Neural progenitor cell (in vitro differentiated cells): ENCODE data around the gene KPNA1.

Experiments
- CTCF ChIP-seq: fragments of 200-600 bp; sonication (generic); IDR thresholded peaks from 2 replicates; pipeline ENCODE4 v1.5.1; 2017; ENCODE audit warnings: antibody characterized with exemption, mild to moderate bottlenecking
- EZH2 ChIP-seq: fragments of 200-600 bp; sonication (generic); IDR thresholded peaks from 2 replicates; pipeline ENCODE4 v1.6.1; 2017; ENCODE audit warnings: antibody characterized with exemption, mild to moderate bottlenecking, moderate library complexity
- EZH2phosphoT487 ChIP-seq: fragments of 200-600 bp; sonication (generic); IDR thresholded peaks from 2 replicates; pipeline ENCODE4 v1.6.1; 2017; ENCODE audit warnings: antibody characterized with exemption

GRCh38 chr3:122538956-122539490 lies 24.3 kb upstream of the KPNA1 start:
- TF ChIP-seq CTCF (no peak), EZH2 (no peak), EZH2phosphoT487 (no peak)
